WI38 (cell line): ENCODE results near the gene DHX35.

Experiments used
- H3K4me3 ChIP-seq: 2 replicates; pipeline ENCODE4 v1.5.1; 2011; ENCODE audit warnings: low read depth, mild to moderate bottlenecking, control low read depth, low read length
- CTCF ChIP-seq: IDR thresholded peaks from 2 replicates; pipeline ENCODE4 v1.5.1; 2012; ENCODE audit warnings: low read depth, mild to moderate bottlenecking, control low read depth, low read length

The DHX35 gene

GRCh38 chr20:38939686-38940085 lies 22.5 kb upstream of the DHX35 start:
- H3K4me3 ChIP-seq: no peak overlapping the region
- TF ChIP-seq CTCF: no peak

- no peak overlapping the region for H3K4me3 ChIP-seq
- no peak for TF ChIP-seq CTCF
Observed at GRCh38 chr20:38940644-38941043, 21.5 kb upstream of the DHX35 start.

GRCh38 chr20:38941726-38942389 lies 20.3 kb upstream of the DHX35 start:
- no peak overlapping the region for H3K4me3 ChIP-seq
- TF ChIP-seq CTCF: no peak

- no peak for TF ChIP-seq CTCF
- H3K4me3 ChIP-seq: no peak overlapping the region
Observed at GRCh38 chr20:38945012-38945411, 17.1 kb upstream of the DHX35 start.

GRCh38 chr20:38946836-38947235 lies 15.3 kb upstream of the DHX35 start:
- no peak for TF ChIP-seq CTCF

GRCh38 chr20:38947931-38948362 lies 14.2 kb upstream of the DHX35 start:
- no peak overlapping the region for H3K4me3 ChIP-seq
- TF ChIP-seq CTCF: no peak

More at GRCh38 chr20:38946836-38947235, 15.3 kb upstream of the DHX35 start:
- no peak overlapping the region for H3K4me3 ChIP-seq

- TF ChIP-seq CTCF: no peak
Observed at GRCh38 chr20:38950254-38950653, 11.9 kb upstream of the DHX35 start.

More at GRCh38 chr20:38950254-38950653, 11.9 kb upstream of the DHX35 start:
- no peak overlapping the region for H3K4me3 ChIP-seq
